Karpas-422 (cell line): ENCODE measurements around the gene POU5F1. TPM values are rescaled to one million over a fixed set of nuclear protein-coding genes. Genes with fewer than 3 reads are reported as not detected.
A peak's percentile ranks its signal among the peaks of the same experiment; 100 is the strongest.

ENCODE experiments used
- DNase-seq: peaks from one replicate; pipeline ENCODE4 v3.0.0-alpha.2; 2015
- H2AFZ ChIP-seq: fragments of 200-600 bp; sonication (generic); 2 replicates; pipeline ENCODE4 v1.6.1; 2014; ENCODE audit warnings: antibody characterized with exemption, low read length, mixed read lengths
- H3K27ac ChIP-seq: fragments of 200-600 bp; sonication (generic); 2 replicates; pipeline ENCODE4 v1.5.1; 2014; ENCODE audit warnings: mild to moderate bottlenecking, low read length, moderate library complexity
- H3K27me3 ChIP-seq: fragments of 200-600 bp; sonication (generic); 2 replicates; pipeline ENCODE4 v1.6.1; 2014; ENCODE audit warnings: low read length, mixed read lengths
- H3K36me3 ChIP-seq: fragments of 200-600 bp; sonication (generic); 2 replicates; pipeline ENCODE4 v1.6.1; 2014; ENCODE audit warnings: low read length, mixed read lengths; ENCODE audit not compliant: insufficient read depth
- H3K4me1 ChIP-seq: fragments of 200-600 bp; sonication (generic); 2 replicates; pipeline ENCODE4 v1.6.1; 2014; ENCODE audit warnings: mild to moderate bottlenecking, low read length, mixed read lengths
- H3K4me2 ChIP-seq: fragments of 200-600 bp; sonication (generic); 2 replicates; pipeline ENCODE4 v1.6.1; 2014; ENCODE audit warnings: low read length, low read depth, mild to moderate bottlenecking; ENCODE audit not compliant: poor library complexity, severe bottlenecking
- H3K4me3 ChIP-seq: fragments of 200-600 bp; sonication (generic); 2 replicates; pipeline ENCODE4 v1.5.1; 2014; ENCODE audit warnings: mild to moderate bottlenecking, antibody characterized with exemption, low read length, mixed read lengths
- H3K79me2 ChIP-seq: fragments of 200-600 bp; sonication (generic); 2 replicates; pipeline ENCODE4 v1.6.1; 2014; ENCODE audit warnings: mild to moderate bottlenecking, low read length, mixed read lengths
- H3K9ac ChIP-seq: fragments of 200-600 bp; sonication (generic); 2 replicates; pipeline ENCODE4 v1.6.0; 2014; ENCODE audit warnings: low read length
- H3K9me2 ChIP-seq: fragments of 200-600 bp; sonication (generic), shearing (Covaris generic); replicated peaks from 2 replicates; pipeline ENCODE4 v1.6.0; 2014; ENCODE audit warnings: mild to moderate bottlenecking, low read length, moderate library complexity; ENCODE audit not compliant: insufficient read depth
- H3K9me3 ChIP-seq: fragments of 300-700, 200-600 bp; sonication (generic); 2 replicates; pipeline ENCODE4 v1.6.1; 2014; ENCODE audit warnings: low read length, mixed read lengths
- H4K20me1 ChIP-seq: fragments of 200-600 bp; sonication (generic); 2 replicates; pipeline ENCODE4 v1.6.1; 2014; ENCODE audit warnings: mild to moderate bottlenecking, antibody characterized with exemption, low read length, low read depth; ENCODE audit not compliant: insufficient read depth
- total RNA-seq: library from RNA; depleted of rRNA; stranded (reverse); fragments of >200 nt; shearing (Covaris generic); gene quantifications from 2 replicates; pipeline ENCODE4 v1.2.3, GENCODE V29; 2014; ENCODE audit warnings: low replicate concordance

The POU5F1 gene
- total RNA-seq, 1 experiment from 2014 or later = not detected

DNA sequence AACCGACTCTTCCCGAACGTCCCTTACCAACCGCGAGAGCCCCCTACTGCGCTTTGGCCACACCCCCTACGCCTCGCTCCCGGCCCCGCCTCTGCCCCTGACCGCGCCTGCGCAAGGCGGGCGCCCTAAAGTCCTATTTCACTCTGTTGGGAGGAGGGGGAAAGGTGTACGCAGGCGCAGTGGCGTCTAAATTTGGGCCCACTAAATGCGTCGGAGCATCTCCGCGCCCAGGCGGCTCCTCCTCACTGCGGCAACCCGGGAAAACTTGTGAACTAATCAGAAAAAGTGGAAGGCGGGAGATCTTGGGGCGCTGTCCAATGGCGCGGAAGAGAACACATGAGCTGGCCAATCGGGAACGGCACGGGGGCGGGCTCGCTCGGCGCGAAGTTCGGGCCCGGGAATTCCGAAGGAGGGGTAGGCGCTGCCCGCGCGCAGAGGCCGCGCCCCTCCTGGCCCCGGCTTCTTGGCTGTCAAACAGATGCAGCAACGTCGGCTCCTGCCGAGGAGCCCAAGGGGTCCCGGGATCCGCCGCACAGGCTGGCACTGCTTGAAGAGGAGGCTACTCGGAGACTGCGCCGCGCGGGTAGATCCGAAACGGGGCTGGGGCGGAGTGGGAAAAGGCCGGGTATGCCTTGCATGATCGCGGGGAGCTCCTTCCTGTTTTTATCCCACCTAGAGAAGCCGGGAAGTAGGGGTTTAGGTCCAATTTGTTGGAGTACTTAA, 12.2 kb downstream of the POU5F1 start, which contains the start of gene TCF19:
TCF19 (plus strand) TSS at position 450 of the 723 bp plus-strand sequence. CDS start 881 bp downstream, outside the sequence.
- peaks cover 32% of the 10 kb centered on the region for H3K4me1 ChIP-seq

DNA sequence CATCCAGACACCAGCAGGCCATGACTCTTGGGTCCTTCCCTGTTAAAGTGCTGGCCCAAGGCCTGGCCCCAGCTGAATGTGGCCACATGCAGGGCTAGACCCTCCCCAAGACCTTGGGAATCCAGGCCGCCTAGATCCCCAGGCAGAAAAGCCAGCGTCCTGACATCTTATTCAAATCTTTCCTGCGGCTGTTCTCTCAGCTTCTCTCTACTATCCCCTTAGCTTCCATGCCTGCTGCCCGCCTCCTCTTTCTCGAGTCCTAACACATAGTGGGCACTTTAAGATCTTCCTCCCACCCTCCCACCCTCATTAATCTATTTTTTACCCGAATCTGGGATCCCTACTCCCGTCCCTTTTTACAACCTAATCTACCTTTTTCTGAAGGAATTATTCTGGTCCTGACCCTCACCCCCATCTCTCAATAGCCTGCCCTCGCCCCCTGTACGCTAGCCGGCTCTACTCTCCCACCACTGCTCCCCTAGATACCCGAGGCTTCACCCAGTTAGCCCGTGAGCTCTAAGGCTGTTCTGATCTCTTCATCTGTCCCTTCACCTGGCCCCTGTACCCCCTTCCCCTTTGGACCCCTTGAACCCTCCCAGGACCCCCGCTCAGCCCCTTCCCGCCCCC, 12.9 kb downstream of the POU5F1 start, which contains the start of gene CCHCR1:
CCHCR1 (minus strand) TSS at position 290 of the 627 bp plus-strand sequence; CDS start at position 88, 202 bp downstream.
- Histone ChIP-seq H3K36me3 (peaks cover 3% of the 10 kb centered on the region; the same call in 1 of the 2 replicates), H3K4me3 (peak within 1 kb of the TSS; percentile 70)
- DNase-seq = peak; percentile 44

More for the DNA sequence above, 12.2 kb downstream of the POU5F1 start, which contains the start of gene TCF19:
- peak within 1 kb of the TSS; percentile 70 for H3K4me3 ChIP-seq
- peak; percentile 100 for DNase-seq
- peaks cover 11% of the 10 kb centered on the region; the same call in 1 of the 2 replicates for H3K79me2 ChIP-seq
- H3K27me3 ChIP-seq = no peaks in the 10 kb centered on the region
- H4K20me1 ChIP-seq = peaks cover 9% of the 10 kb centered on the region
- peak within 1 kb of the TSS; percentile 93 for H3K9ac ChIP-seq
- H2AFZ ChIP-seq = peak within 1 kb of the TSS; percentile 97
- H3K27ac ChIP-seq = peak within 1 kb of the TSS; percentile 35; the same call in 1 of the 2 replicates
- no peaks in the 10 kb centered on the region for H3K9me2 ChIP-seq
- H3K4me2 ChIP-seq = peak within 1 kb of the TSS; percentile 91
- H3K36me3 ChIP-seq = peaks cover 3% of the 10 kb centered on the region
- no peaks in the 10 kb centered on the region for H3K9me3 ChIP-seq

GRCh38 chr6:31156641-31157040, 13.8 kb downstream of the POU5F1 start:
- no peak overlapping the region for H2AFZ ChIP-seq
- no peak overlapping the region for H3K27ac ChIP-seq
- H3K4me1 ChIP-seq = peaks cover 22% of the 10 kb centered on the region
- H3K4me2 ChIP-seq = peak overlapping the region; percentile 91
- no peaks in the 10 kb centered on the region for H3K9me3 ChIP-seq
- H3K79me2 ChIP-seq = peaks cover 11% of the 10 kb centered on the region; the same call in 1 of the 2 replicates
- H3K27me3 ChIP-seq = no peaks in the 10 kb centered on the region
- H3K4me3 ChIP-seq = no peak overlapping the region
- H3K9ac ChIP-seq = peak overlapping the region; percentile 93; the same call in 1 of the 2 replicates
- H4K20me1 ChIP-seq = no peaks in the 10 kb centered on the region
- DNase-seq = no peak
- H3K36me3 ChIP-seq = no peaks in the 10 kb centered on the region
- no peaks in the 10 kb centered on the region for H3K9me2 ChIP-seq

More for the DNA sequence above, 12.9 kb downstream of the POU5F1 start, which contains the start of gene CCHCR1:
- Histone ChIP-seq H3K27ac (peak within 1 kb of the TSS; percentile 35; the same call in 1 of the 2 replicates), H3K79me2 (peaks cover 11% of the 10 kb centered on the region; the same call in 1 of the 2 replicates), H3K9ac (peak within 1 kb of the TSS; percentile 93), H3K9me3 (no peaks in the 10 kb centered on the region), H3K27me3 (no peaks in the 10 kb centered on the region), H3K4me1 (peaks cover 25% of the 10 kb centered on the region), H4K20me1 (peaks cover 5% of the 10 kb centered on the region), H3K4me2 (peak within 1 kb of the TSS; percentile 91), H2AFZ (peak within 1 kb of the TSS; percentile 97), H3K9me2 (no peaks in the 10 kb centered on the region)

DNA sequence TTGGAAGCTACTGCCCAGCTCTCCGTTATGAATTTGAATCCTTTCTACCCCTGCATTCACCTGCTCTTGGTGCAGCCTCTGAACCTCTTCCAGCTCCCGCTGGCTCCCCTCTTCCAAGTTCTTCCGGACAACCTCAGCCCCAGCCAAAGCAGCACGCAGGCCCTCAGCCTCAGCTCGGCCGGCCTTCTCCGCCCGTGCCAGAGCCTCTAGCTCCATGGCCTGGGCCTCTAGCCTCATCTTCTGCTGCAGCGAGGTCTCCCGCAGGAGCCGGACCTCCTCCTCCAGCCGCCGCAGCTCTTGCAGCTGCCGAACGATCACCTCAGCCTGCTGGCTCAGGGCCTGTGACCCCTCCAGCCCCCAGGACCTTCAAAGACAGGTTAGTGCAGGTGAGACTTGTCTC, 16.0 kb downstream of the POU5F1 start:
- Histone ChIP-seq H3K9ac (no peak overlapping the region), H3K4me1 (peaks cover 15% of the 10 kb centered on the region), H3K79me2 (peaks cover 9% of the 10 kb centered on the region; the same call in 1 of the 2 replicates), H2AFZ (no peak overlapping the region), H3K9me2 (no peaks in the 10 kb centered on the region), H3K36me3 (no peaks in the 10 kb centered on the region), H4K20me1 (no peaks in the 10 kb centered on the region), H3K27me3 (no peaks in the 10 kb centered on the region), H3K4me3 (no peak overlapping the region), H3K9me3 (no peaks in the 10 kb centered on the region), H3K4me2 (no peak overlapping the region), H3K27ac (no peak overlapping the region)
- no peak for DNase-seq

DNA sequence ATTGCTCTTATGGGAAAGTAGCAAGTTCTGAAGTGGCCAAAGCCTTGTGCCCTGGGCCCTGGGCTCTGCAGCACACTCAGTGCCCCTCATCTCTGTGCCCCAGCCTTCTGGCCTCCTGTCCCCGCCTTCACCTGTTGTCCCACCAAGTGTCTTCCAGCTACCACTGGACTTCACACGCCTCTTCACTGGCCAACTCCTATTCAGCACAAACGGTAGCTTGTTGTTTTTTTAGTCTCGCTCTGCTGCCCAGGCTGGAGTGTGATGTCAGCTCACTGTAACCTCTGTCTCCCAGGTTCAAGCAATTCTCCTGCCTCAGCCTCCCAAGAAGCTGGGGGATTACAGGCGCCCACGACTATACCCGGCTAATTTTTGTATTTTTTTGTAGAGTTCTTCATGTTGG, 17.7 kb downstream of the POU5F1 start:
- H3K79me2 ChIP-seq = peaks cover 5% of the 10 kb centered on the region; the same call in 1 of the 2 replicates
- H3K27me3 ChIP-seq = no peaks in the 10 kb centered on the region
- H3K9me3 ChIP-seq = no peaks in the 10 kb centered on the region
- H3K4me1 ChIP-seq = peaks cover 10% of the 10 kb centered on the region
- H3K9ac ChIP-seq = no peak overlapping the region
- H2AFZ ChIP-seq = no peak overlapping the region
- H3K9me2 ChIP-seq = no peaks in the 10 kb centered on the region
- DNase-seq = no peak
- no peaks in the 10 kb centered on the region for H3K36me3 ChIP-seq
- H3K27ac ChIP-seq = no peak overlapping the region
- no peaks in the 10 kb centered on the region for H4K20me1 ChIP-seq
- H3K4me2 ChIP-seq = no peak overlapping the region
- H3K4me3 ChIP-seq = no peak overlapping the region

DNA sequence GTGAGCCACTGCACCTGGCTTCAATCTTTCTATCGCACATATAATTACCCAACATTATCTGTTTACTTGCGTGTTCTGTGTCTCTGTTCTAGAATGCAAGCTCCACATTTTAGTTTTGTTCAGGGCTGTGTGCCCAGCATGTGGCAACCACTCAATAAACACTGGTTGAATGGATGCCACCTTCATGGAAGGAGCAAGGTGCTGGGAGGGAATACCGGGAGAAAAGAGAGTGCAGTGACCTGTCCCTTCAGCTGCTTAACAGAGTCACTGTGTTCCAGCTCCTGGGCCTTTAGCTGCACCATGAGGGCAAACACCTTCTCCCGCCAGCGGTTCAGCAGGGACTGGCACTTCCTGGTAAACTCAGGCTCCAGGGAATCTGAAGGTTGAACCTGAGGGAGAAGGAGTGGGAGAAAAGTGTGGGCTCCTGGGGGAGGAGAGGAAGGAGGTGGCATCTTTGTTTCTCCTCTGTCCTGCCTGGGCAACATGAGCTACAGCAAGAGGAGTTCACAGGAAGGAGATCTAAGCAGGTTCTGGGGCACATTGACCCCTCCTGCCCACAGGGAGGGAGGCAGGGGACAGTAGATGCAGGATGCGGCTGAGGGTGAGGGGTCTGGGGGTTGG, 20.5 kb downstream of the POU5F1 start:
- Histone ChIP-seq H3K27me3 (no peaks in the 10 kb centered on the region), H3K9me2 (no peaks in the 10 kb centered on the region)
- no peak for DNase-seq

GRCh38 chr6:31145386-31145785, 25.1 kb downstream of the POU5F1 start:
- Histone ChIP-seq H3K79me2 (no peaks in the 10 kb centered on the region), H3K4me3 (no peak overlapping the region), H3K4me1 (no peaks in the 10 kb centered on the region), H2AFZ (no peak overlapping the region), H3K9me3 (no peaks in the 10 kb centered on the region), H3K9ac (no peak overlapping the region), H4K20me1 (no peaks in the 10 kb centered on the region), H3K27ac (no peak overlapping the region), H3K9me2 (no peaks in the 10 kb centered on the region), H3K27me3 (no peaks in the 10 kb centered on the region), H3K4me2 (no peak overlapping the region), H3K36me3 (no peaks in the 10 kb centered on the region)
- no peak for DNase-seq

More for the DNA sequence above, 20.5 kb downstream of the POU5F1 start:
- no peak overlapping the region for H2AFZ ChIP-seq
- no peaks in the 10 kb centered on the region for H3K36me3 ChIP-seq
- H3K27ac ChIP-seq = no peak overlapping the region
- H4K20me1 ChIP-seq = no peaks in the 10 kb centered on the region
- H3K9me3 ChIP-seq = no peaks in the 10 kb centered on the region
- H3K79me2 ChIP-seq = no peaks in the 10 kb centered on the region
- no peak overlapping the region for H3K4me3 ChIP-seq
- no peak overlapping the region for H3K9ac ChIP-seq
- no peak overlapping the region for H3K4me2 ChIP-seq
- no peaks in the 10 kb centered on the region for H3K4me1 ChIP-seq

GRCh38 chr6:31144970-31145340, 25.5 kb downstream of the POU5F1 start:
- no peak overlapping the region for H3K9ac ChIP-seq
- H3K27me3 ChIP-seq = no peaks in the 10 kb centered on the region
- H3K4me1 ChIP-seq = no peaks in the 10 kb centered on the region
- no peak overlapping the region for H2AFZ ChIP-seq
- no peak for DNase-seq
- no peaks in the 10 kb centered on the region for H3K79me2 ChIP-seq
- no peaks in the 10 kb centered on the region for H4K20me1 ChIP-seq
- no peak overlapping the region for H3K4me2 ChIP-seq
- no peaks in the 10 kb centered on the region for H3K36me3 ChIP-seq
- H3K27ac ChIP-seq = no peak overlapping the region
- no peaks in the 10 kb centered on the region for H3K9me2 ChIP-seq
- H3K4me3 ChIP-seq = no peak overlapping the region
- H3K9me3 ChIP-seq = no peaks in the 10 kb centered on the region
